Measurements from ENCODE around the gene WDR7. TPM values are rescaled to one million over a fixed set of nuclear protein-coding genes. Genes with fewer than 3 reads are reported as not detected.

The WDR7 gene
- total RNA-seq, 1 donor: 30.7 TPM

- no peak for DNase-seq (ENCODE audit: low read depth)
- no peak for TF ChIP-seq CTCF (IDR thresholded peaks at IDR 0.05; ENCODE audit: insufficient read depth, low read depth, low read length)
- no peak overlapping the region for H3K4me3 ChIP-seq (ENCODE audit: low read depth, low read length)
Measured at GRCh38 chr18:57022716-57023115, 371.6 kb downstream of the WDR7 start.

- no peak overlapping the region for H3K4me3 ChIP-seq (ENCODE audit: low read depth, low read length)
- no peak for DNase-seq (ENCODE audit: low read depth)
- no peak for TF ChIP-seq CTCF (IDR thresholded peaks at IDR 0.05; ENCODE audit: insufficient read depth, low read depth, low read length)
Measured at GRCh38 chr18:57023275-57023882, 372.2 kb downstream of the WDR7 start.

GRCh38 chr18:57025540-57025939, 374.4 kb downstream of the WDR7 start:
- peak; percentile 72 for DNase-seq (ENCODE audit: low read depth)
- H3K4me3 ChIP-seq (ENCODE audit: low read depth, low read length): no peak overlapping the region

GRCh38 chr18:57026316-57026715, 375.2 kb downstream of the WDR7 start:
- no peak overlapping the region for H3K4me3 ChIP-seq (ENCODE audit: low read depth, low read length)
- peak; percentile 13 for DNase-seq (ENCODE audit: low read depth)
- no peak for TF ChIP-seq CTCF (IDR thresholded peaks at IDR 0.05; ENCODE audit: insufficient read depth, low read depth, low read length)

More at GRCh38 chr18:57025540-57025939, 374.4 kb downstream of the WDR7 start:
- TF ChIP-seq CTCF (IDR thresholded peaks at IDR 0.05; ENCODE audit: insufficient read depth, low read depth, low read length): no peak

- TF ChIP-seq CTCF (IDR thresholded peaks at IDR 0.05; ENCODE audit: insufficient read depth, low read depth, low read length): no peak
- no peak for DNase-seq (ENCODE audit: low read depth)
- H3K4me3 ChIP-seq (ENCODE audit: low read depth, low read length): no peak overlapping the region
Measured at GRCh38 chr18:57027190-57027708, 376.1 kb downstream of the WDR7 start.

GRCh38 chr18:57029761-57030160, 378.6 kb downstream of the WDR7 start:
- peak; percentile 22 for TF ChIP-seq CTCF (IDR thresholded peaks at IDR 0.05; ENCODE audit: insufficient read depth, low read depth, low read length)
- no peak for DNase-seq (ENCODE audit: low read depth)

GRCh38 chr18:57030417-57030816, 379.3 kb downstream of the WDR7 start:
- TF ChIP-seq CTCF (IDR thresholded peaks at IDR 0.05; ENCODE audit: insufficient read depth, low read depth, low read length): no peak
- H3K4me3 ChIP-seq (ENCODE audit: low read depth, low read length): no peak overlapping the region
- DNase-seq (ENCODE audit: low read depth): no peak

More at GRCh38 chr18:57029761-57030160, 378.6 kb downstream of the WDR7 start:
- no peak overlapping the region for H3K4me3 ChIP-seq (ENCODE audit: low read depth, low read length)

All from fibroblast of villous mesenchyme (primary cell).